HepG2 (cell line): ENCODE results near the gene EWSR1. TPM values are rescaled to one million over a fixed set of nuclear protein-coding genes. Genes with fewer than 3 reads are reported as not detected.

Source experiments
- microRNA-seq: library from miRNA; unstranded; fragments of <30 nt; microRNA quantifications from one replicate; pipeline ENCODE4, GENCODE V29; 2020
- polyA plus RNA-seq, 8 experiments: library from polyadenylated mRNA; depleted of rRNA in 3 of 8; stranded (reverse) in 7 of 8; unstranded in 1 of 8; fragments of >200 nt; fragmentation: Illumina TruSeq in 4 of 8; extraction: Trizol in 4 of 8; gene quantifications; 2 replicates each; pipeline versions ENCODE4 v1.2.1 to v1.2.3, GENCODE V29; 2011 to 2016; ENCODE audit warnings: low read depth in 4 of 8, missing spikeins in 1 of 8, mixed read lengths in 1 of 8; ENCODE audit not compliant: insufficient read depth in 1 of 8
- small RNA-seq, 3 experiments: library from RNA; depleted of rRNA; stranded (forward); fragments of <200 nt; gene quantifications; one replicate each; pipeline ENCODE3, GENCODE V24; 2012; ENCODE audit warnings: low read depth in 2 of 3, low replicate concordance in 1 of 3; ENCODE audit not compliant: insufficient read length in 3 of 3, insufficient read depth in 2 of 3
- total RNA-seq, 5 experiments: library from RNA; depleted of rRNA; stranded (reverse); fragments of >200 nt; fragmentation: Illumina TruSeq; extraction: Trizol; gene quantifications; 2 replicates each; pipeline ENCODE4 v1.2.3, GENCODE V29; 2016; ENCODE audit warnings: low read depth in 1 of 5

EWSR1 gene
- total and polyA plus RNA-seq, 2 of the 13 experiments (the other 11 are each of a cell fraction or from before 2014, with no cell fraction given), result 211 to 326 TPM

Small RNA genes within 50 kb of the gene (microRNA-seq; reads per million reads assigned to microRNA genes)
- 2.6 reads per million, percentile 16 among the genes with 10 or more reads in this experiment for gene MIR3653

Small RNA genes within 50 kb of the gene (small RNA-seq; reads per million reads assigned to genes)
- gene MIR3653, result 0 reads per million in 3 experiments

Other genes starting within 250 kb of the EWSR1 start
- gene C22orf31, start 206.4 kb upstream of the EWSR1 start, total RNA-seq (2016; rRNA removed; fragmentation: Illumina TruSeq; extraction: Trizol), result not detected in 2 replicates
- not detected in 2 replicates for gene C22orf31, start 206.4 kb upstream of the EWSR1 start, polyA plus RNA-seq (2011; rRNA removed)
- 10.2 and 13.8 TPM in 2 replicates for gene KREMEN1, start 195.2 kb upstream of the EWSR1 start, total RNA-seq (2016; rRNA removed; fragmentation: Illumina TruSeq; extraction: Trizol)
- 8.9 and 9.8 TPM in 2 replicates for gene KREMEN1, start 195.2 kb upstream of the EWSR1 start, polyA plus RNA-seq (2011; rRNA removed)
- 0.21 and 0.82 TPM in 2 replicates for gene EMID1, start 62.4 kb upstream of the EWSR1 start, total RNA-seq (2016; rRNA removed; fragmentation: Illumina TruSeq; extraction: Trizol)
- gene EMID1, start 62.4 kb upstream of the EWSR1 start, polyA plus RNA-seq (2011; rRNA removed), result 0.45 and 0.81 TPM in 2 replicates
- gene RHBDD3, start 287 bp upstream of the EWSR1 start, total RNA-seq (2016; rRNA removed; fragmentation: Illumina TruSeq; extraction: Trizol), result 12.6 and 26.7 TPM in 2 replicates
- gene RHBDD3, start 287 bp upstream of the EWSR1 start, polyA plus RNA-seq (2011; rRNA removed), result 12.1 and 21.0 TPM in 2 replicates
- 2.6 and 3.3 TPM in 2 replicates for gene GAS2L1, start 38.4 kb downstream of the EWSR1 start, total RNA-seq (2016; rRNA removed; fragmentation: Illumina TruSeq; extraction: Trizol)
- 1.8 and 2.2 TPM in 2 replicates for gene GAS2L1, start 38.4 kb downstream of the EWSR1 start, polyA plus RNA-seq (2011; rRNA removed)
- gene RASL10A, start 47.4 kb downstream of the EWSR1 start, total RNA-seq (2016; rRNA removed; fragmentation: Illumina TruSeq; extraction: Trizol), result 0.22 TPM in 1 of 2 replicates, not detected in the other
- 0.05 and 0.08 TPM in 2 replicates for gene RASL10A, start 47.4 kb downstream of the EWSR1 start, polyA plus RNA-seq (2011; rRNA removed)
- gene AP1B1, start 120.3 kb downstream of the EWSR1 start, total RNA-seq (2016; rRNA removed; fragmentation: Illumina TruSeq; extraction: Trizol), result 28.9 and 29.7 TPM in 2 replicates
- 26.0 and 26.6 TPM in 2 replicates for gene AP1B1, start 120.3 kb downstream of the EWSR1 start, polyA plus RNA-seq (2011; rRNA removed)
- not detected in 2 replicates for gene RFPL1, start 170.3 kb downstream of the EWSR1 start, total RNA-seq (2016; rRNA removed; fragmentation: Illumina TruSeq; extraction: Trizol)
- gene RFPL1, start 170.3 kb downstream of the EWSR1 start, polyA plus RNA-seq (2011; rRNA removed), result not detected in 2 replicates
- not detected in 2 replicates for gene NEFH, start 211.9 kb downstream of the EWSR1 start, total RNA-seq (2016; rRNA removed; fragmentation: Illumina TruSeq; extraction: Trizol)
- gene NEFH, start 211.9 kb downstream of the EWSR1 start, polyA plus RNA-seq (2011; rRNA removed), result not detected in 2 replicates